ENCODE data around the gene XPR1.
"Not testable (repeated sequence)": the region's sequence is repeated elsewhere in the genome, so short reads cannot be mapped to it uniquely, and the experiment has no call there.

XPR1 gene

DNA sequence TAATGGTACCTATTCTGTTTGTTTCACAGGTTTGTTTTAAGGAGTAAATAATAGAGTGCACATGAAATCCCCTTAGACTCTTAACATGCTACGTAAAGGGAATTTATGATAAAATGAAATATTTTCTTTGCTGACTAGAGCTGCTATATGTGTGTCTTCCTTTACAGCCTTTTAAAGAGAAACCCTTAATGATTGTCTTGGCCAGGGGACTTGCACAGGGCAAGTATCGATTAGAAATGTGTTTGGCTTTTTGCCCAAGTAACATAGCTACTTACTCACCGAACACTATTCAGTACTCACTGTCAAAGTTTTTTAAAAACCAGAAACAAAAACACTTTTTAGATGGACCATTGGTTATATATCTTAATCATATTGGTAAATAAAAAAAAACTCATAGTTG, 209.6 kb downstream of the XPR1 start:
- DNase-seq (ENCODE audit: low read depth): no peak

- no peak for DNase-seq (ENCODE audit: low read depth)
Measured at GRCh38 chr1:180842052-180842451, 210.2 kb downstream of the XPR1 start.

GRCh38 chr1:180842491-180843275, 210.9 kb downstream of the XPR1 start:
- DNase-seq (ENCODE audit: low read depth): no peak

- DNase-seq (ENCODE audit: low read depth): no peak
Measured at GRCh38 chr1:180845352-180845751, 213.5 kb downstream of the XPR1 start.

DNA sequence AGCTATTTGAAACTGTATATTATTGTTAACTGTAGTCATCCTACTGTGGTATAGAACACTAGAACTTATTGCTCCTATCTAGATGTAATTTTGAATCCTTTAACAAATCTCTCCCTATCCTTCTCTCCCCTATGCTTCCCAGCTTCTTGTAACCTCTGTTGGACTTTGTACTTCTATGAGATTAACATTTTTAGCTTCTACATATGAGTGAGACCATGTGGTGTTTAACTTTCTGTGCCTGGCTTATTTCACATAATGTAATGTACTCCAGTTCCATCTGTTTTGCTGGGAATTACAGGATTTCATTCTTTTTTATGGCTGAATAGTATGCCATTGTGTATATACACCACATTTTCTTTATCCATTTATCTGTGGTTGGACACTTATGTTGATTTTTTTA, 216.4 kb downstream of the XPR1 start:
- DNase-seq (ENCODE audit: low read depth): no peak

GRCh38 chr1:180849031-180849775, 217.4 kb downstream of the XPR1 start:
- no peak for DNase-seq (ENCODE audit: low read depth)

GRCh38 chr1:180851995-180852887, 220.4 kb downstream of the XPR1 start:
- DNase-seq (ENCODE audit: low read depth): no peak

GRCh38 chr1:180854001-180854400, 222.2 kb downstream of the XPR1 start:
- DNase-seq (ENCODE audit: low read depth): no peak

- no peak for DNase-seq (ENCODE audit: low read depth)
Measured at GRCh38 chr1:180854456-180854855, 222.6 kb downstream of the XPR1 start.

DNA sequence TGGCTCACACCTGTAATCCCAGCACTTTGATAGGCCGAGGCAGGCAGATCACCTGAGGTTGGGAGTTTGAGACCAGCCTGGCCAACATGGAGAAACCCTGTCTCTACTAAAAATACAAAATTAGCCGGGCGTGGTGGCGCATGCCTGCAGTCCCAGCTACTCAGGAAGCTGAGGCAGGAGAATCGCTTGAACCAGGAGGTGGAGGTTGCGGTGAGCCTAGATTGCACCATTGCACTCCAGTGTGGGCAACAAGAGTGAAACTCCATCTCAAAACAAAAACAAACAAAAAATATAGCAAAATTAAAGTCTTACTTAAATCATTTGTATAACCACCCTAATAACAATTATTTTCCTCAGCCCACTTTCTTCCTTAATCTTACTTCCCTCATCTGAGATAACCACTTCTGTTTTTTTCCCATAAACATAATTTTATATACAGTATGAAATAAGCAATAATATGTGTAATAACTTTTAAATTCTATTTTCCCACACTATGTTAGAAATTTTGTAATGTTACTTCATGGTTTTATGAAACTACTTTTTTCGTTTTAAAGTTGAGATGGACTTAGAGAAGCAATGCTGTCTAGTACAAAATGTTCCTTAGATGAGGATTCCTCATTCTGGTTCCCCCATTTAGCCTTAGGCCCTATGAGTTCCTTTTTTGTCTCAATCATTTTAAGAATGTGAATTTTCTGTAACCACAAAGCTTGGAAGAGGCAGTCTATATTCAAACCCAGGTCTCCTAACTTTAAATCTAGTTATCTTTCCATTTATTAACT, 226.3 kb downstream of the XPR1 start:
- DNase-seq (ENCODE audit: low read depth): not testable (repeated sequence)

DNA sequence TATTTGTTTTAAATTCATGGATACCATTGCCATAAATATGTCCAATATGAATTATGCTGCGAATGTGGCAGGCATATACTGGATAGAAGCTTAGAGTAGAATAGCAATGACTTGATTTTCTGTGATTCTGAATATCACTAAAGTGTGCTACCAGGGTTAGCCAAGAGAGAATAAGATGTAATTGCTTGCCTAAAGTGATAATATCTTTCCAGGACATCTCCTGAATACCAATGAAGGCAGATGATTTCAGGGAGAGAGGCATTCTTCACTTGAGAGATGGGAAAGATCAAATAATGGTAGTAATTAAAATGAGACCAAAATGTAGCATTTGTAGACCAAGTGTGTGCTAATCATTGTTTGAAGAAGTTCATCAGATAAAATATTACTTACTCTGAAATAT, 227.5 kb downstream of the XPR1 start:
- no peak for DNase-seq (ENCODE audit: low read depth)

GRCh38 chr1:180860535-180860934, 228.7 kb downstream of the XPR1 start:
- no peak for DNase-seq (ENCODE audit: low read depth)

DNA sequence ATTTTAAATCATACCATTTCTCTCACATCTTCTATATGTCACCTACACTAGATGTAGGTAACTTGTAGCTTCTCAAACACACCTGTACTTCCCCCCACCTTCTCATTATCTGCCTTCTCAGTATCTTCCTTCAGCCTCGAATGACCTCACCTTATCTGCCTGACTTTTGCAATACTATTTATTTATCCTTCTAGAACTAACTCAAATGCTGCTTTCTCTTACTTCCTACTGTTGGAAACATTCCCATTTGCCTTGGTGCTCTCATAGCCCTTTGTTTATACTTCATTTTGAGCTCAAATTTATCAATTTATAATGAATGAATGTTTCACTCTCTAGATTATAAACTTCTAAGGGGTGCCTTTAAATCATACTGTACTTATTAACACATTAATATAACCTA, 230.5 kb downstream of the XPR1 start:
- DNase-seq (ENCODE audit: low read depth): no peak

- no peak for DNase-seq (ENCODE audit: low read depth)
Measured at GRCh38 chr1:180863158-180863775, 231.4 kb downstream of the XPR1 start.

GRCh38 chr1:180881806-180882509, 250.1 kb downstream of the XPR1 start:
- no peak for DNase-seq (ENCODE audit: low read depth)

GRCh38 chr1:180884588-180885300, 252.9 kb downstream of the XPR1 start:
- no peak for DNase-seq (ENCODE audit: low read depth)

- DNase-seq (ENCODE audit: low read depth): no peak
Measured at GRCh38 chr1:180886338-180886737, 254.5 kb downstream of the XPR1 start.

DNA sequence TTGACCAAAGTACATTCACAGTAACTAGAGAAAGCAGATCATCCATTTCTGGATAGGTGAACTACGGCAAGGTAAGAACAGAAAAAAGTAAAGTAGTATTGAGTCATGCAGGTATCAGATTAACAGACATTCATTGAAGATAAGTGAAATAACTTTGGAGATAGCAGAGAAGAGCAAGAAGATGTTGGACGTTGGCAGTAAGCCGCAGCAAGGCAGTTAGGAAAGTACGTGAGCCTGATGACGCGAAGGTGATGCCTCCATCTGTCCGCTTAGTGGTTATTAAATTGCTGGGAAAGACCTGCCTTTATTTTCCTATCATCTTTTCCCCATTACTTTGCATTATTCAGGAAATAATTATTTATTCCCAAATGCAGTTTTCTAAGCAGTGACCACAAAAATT, 256.0 kb downstream of the XPR1 start:
- DNase-seq (ENCODE audit: low read depth): no peak

GRCh38 chr1:180888870-180889269, 257.0 kb downstream of the XPR1 start:
- no peak for DNase-seq (ENCODE audit: low read depth)

- DNase-seq (ENCODE audit: low read depth): no peak
Measured at GRCh38 chr1:180889325-180889724, 257.5 kb downstream of the XPR1 start.

All from activated T-cell treated with anti-CD3 and anti-CD28 coated beads for 1 hour (primary cell).